HG03108 (cell line): Measurements from ENCODE around the gene ARFIP2.

Source experiments
- ATAC-seq: cut with Tn5 transposase; IDR thresholded peaks from one replicate; pipeline ENCODE4 v1.9.1; 2021; ENCODE audit warnings: moderate library complexity; ENCODE audit not compliant: unreplicated experiment

The ARFIP2 gene

GRCh38 chr11:6483015-6483414 lies 1.9 kb upstream of the ARFIP2 start:
- ATAC-seq, result no peak

- ATAC-seq, result no peak
Observed at GRCh38 chr11:6482441-6482840, 1.3 kb upstream of the ARFIP2 start.

GRCh38 chr11:6481924-6482275 lies 769 bp upstream of the ARFIP2 start:
- ATAC-seq, result no peak

- no peak for ATAC-seq
Observed at GRCh38 chr11:6480299-6480914, 724 bp downstream of the ARFIP2 start.

- ATAC-seq, result no peak
Observed at GRCh38 chr11:6476571-6476970, 4.6 kb downstream of the ARFIP2 start.

GRCh38 chr11:6475936-6476335 lies 5.2 kb downstream of the ARFIP2 start:
- ATAC-seq, result no peak

- no peak for ATAC-seq
Observed at GRCh38 chr11:6474806-6475500, 6.2 kb downstream of the ARFIP2 start.

- ATAC-seq, result peak; percentile 8
Observed at GRCh38 chr11:6474413-6474792, 6.7 kb downstream of the ARFIP2 start.

- peak; percentile 60 for ATAC-seq
Observed at GRCh38 chr11:6473451-6474412, 7.4 kb downstream of the ARFIP2 start, which contains the start of gene TRIM3. Gene TRIM3, minus strand, starts transcription at chr11:6473941. Its CDS starts 8,246 bp downstream, at chr11:6465695.

GRCh38 chr11:6472934-6473333 lies 8.2 kb downstream of the ARFIP2 start:
- no peak for ATAC-seq

GRCh38 chr11:6469599-6469998 lies 11.5 kb downstream of the ARFIP2 start:
- ATAC-seq, result no peak

- peak; percentile 66 for ATAC-seq
Observed at GRCh38 chr11:6468712-6469495, 12.2 kb downstream of the ARFIP2 start.

- ATAC-seq, result no peak
Observed at GRCh38 chr11:6459099-6459450, 22.1 kb downstream of the ARFIP2 start.

- no peak for ATAC-seq
Observed at GRCh38 chr11:6458352-6459098, 22.6 kb downstream of the ARFIP2 start.

- ATAC-seq, result no peak
Observed at GRCh38 chr11:6457581-6458320, 23.4 kb downstream of the ARFIP2 start.

GRCh38 chr11:6456361-6457073 lies 24.6 kb downstream of the ARFIP2 start:
- no peak for ATAC-seq

GRCh38 chr11:6455070-6455469 lies 26.1 kb downstream of the ARFIP2 start:
- ATAC-seq, result no peak

GRCh38 chr11:6453152-6453551 lies 28.0 kb downstream of the ARFIP2 start:
- ATAC-seq, result no peak

- ATAC-seq, result no peak
Observed at GRCh38 chr11:6452219-6452618, 28.9 kb downstream of the ARFIP2 start.
